KG1 (cell line): Measurements from ENCODE around the gene ZSCAN26.
A peak's percentile ranks its signal among the peaks of the same experiment; 100 is the strongest.
"Not testable (repeated sequence)": the region's sequence is repeated elsewhere in the genome, so short reads cannot be mapped to it uniquely, and the experiment has no call there.

Experiments used
- DNase-seq: peaks from one replicate; lab custom pipeline; 2025; lab: John Stamatoyannopoulos, UW

Gene ZSCAN26

GRCh38 chr6:28257042-28257441 is 9.9 kb upstream of the ZSCAN26 start:
- no peak for DNase-seq

- no peak for DNase-seq
These were observed 7.8 kb upstream of the ZSCAN26 start, which contains the start of gene NKAPL for GRCh38 chr6:28258877-28259777. Gene NKAPL, plus strand, starts transcription at chr6:28259297. Its CDS starts 75 bp downstream, at chr6:28259372.

- DNase-seq = no peak
These were observed 3.0 kb upstream of the ZSCAN26 start for GRCh38 chr6:28263922-28264321.

GRCh38 chr6:28264834-28265401 is 2.0 kb upstream of the ZSCAN26 start:
- no peak for DNase-seq

GRCh38 chr6:28266563-28266961 is 381 bp upstream of the ZSCAN26 start:
- no peak for DNase-seq

- no peak for DNase-seq
These were observed 734 bp downstream of the ZSCAN26 start for GRCh38 chr6:28267695-28268059.

- DNase-seq = no peak
These were observed 2.5 kb downstream of the ZSCAN26 start for GRCh38 chr6:28269492-28269891.

- no peak for DNase-seq
These were observed 7.9 kb downstream of the ZSCAN26 start for GRCh38 chr6:28274888-28275287.

- DNase-seq = no peak
These were observed 10.8 kb downstream of the ZSCAN26 start for GRCh38 chr6:28277746-28278145.

- DNase-seq = no peak
These were observed 13.8 kb downstream of the ZSCAN26 start for GRCh38 chr6:28280595-28281287.

- peak; percentile 85 for DNase-seq
These were observed 14.5 kb downstream of the ZSCAN26 start, which contains the start of gene PGBD1 for GRCh38 chr6:28281288-28282064. Gene PGBD1, plus strand, starts transcription at chr6:28281572. Its CDS starts 2,242 bp downstream, at chr6:28283814.

- DNase-seq = no peak
These were observed 16.0 kb downstream of the ZSCAN26 start for GRCh38 chr6:28282926-28283325.

GRCh38 chr6:28291573-28291972 is 24.6 kb downstream of the ZSCAN26 start:
- no peak for DNase-seq

GRCh38 chr6:28295326-28295725 is 28.4 kb downstream of the ZSCAN26 start:
- DNase-seq = no peak

GRCh38 chr6:28296520-28297060 is 29.6 kb downstream of the ZSCAN26 start:
- no peak for DNase-seq

- DNase-seq = no peak
These were observed 36.6 kb downstream of the ZSCAN26 start for GRCh38 chr6:28303570-28303969.

- DNase-seq = not testable (repeated sequence)
These were observed 39.4 kb downstream of the ZSCAN26 start for GRCh38 chr6:28306363-28306762.

GRCh38 chr6:28311139-28311823 is 44.3 kb downstream of the ZSCAN26 start:
- no peak for DNase-seq

- no peak for DNase-seq
These were observed 46.0 kb downstream of the ZSCAN26 start for GRCh38 chr6:28312939-28313338.

- no peak for DNase-seq
These were observed 48.7 kb downstream of the ZSCAN26 start for GRCh38 chr6:28315628-28316027.

- not testable (repeated sequence) for DNase-seq
These were observed 50.9 kb downstream of the ZSCAN26 start for GRCh38 chr6:28317866-28318265.
